Breast epithelium (tissue), 3 donors: ENCODE results near the gene CDC45.

Experiments
- CTCF ChIP-seq, 3 donors: fragments of 450-650 bp; IDR thresholded peaks; one replicate each; pipeline ENCODE4 v1.5.1; 2016 to 2017; ENCODE audit warnings: antibody characterized with exemption in 3 of 3, mild to moderate bottlenecking in 3 of 3, moderate library complexity in 3 of 3
- POLR2A ChIP-seq: fragments of 450-650 bp; IDR thresholded peaks from one replicate; pipeline ENCODE4 v1.6.1; 2016; ENCODE audit warnings: antibody characterized with exemption, mild to moderate bottlenecking, moderate library complexity

- TF ChIP-seq CTCF (IDR thresholded peaks at IDR 0.05) (no peak), POLR2A (no peak)
Observed at GRCh38 chr22:19480173-19480568, 451 bp downstream of the CDC45 start.
